DMS53 (cell line): Measurements from ENCODE around the gene SLC15A1.

Experiments
- DNase-seq: peaks from one replicate; lab custom pipeline; 2025; lab: John Stamatoyannopoulos, UW

The SLC15A1 gene

GRCh38 chr13:98751367-98751782, 1.1 kb downstream of the SLC15A1 start:
- DNase-seq = peak; percentile 6

GRCh38 chr13:98749501-98749900, 3.0 kb downstream of the SLC15A1 start:
- no peak for DNase-seq

- DNase-seq = no peak
Observed at GRCh38 chr13:98746968-98747367, 5.5 kb downstream of the SLC15A1 start.

DNA sequence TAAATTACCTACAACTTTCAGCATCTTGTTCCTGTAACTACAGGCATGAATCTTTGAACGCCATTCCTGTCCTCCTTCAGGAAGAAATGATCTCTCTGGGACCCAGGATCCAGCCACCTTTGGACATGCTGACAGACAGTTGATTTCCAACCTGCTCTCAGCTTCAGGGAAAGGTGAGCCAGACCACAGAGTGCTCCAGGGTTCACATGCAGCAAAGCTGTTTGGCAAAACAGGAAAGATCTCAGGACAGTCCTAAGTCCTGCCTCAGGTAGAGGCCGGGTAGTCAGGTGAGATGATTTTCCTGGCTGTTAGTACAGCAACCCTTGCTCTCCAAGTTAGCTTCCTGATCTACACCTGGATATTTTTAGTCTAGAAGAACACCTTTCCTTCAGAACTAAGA, 9.1 kb downstream of the SLC15A1 start:
- DNase-seq = no peak

GRCh38 chr13:98742961-98743360, 9.5 kb downstream of the SLC15A1 start:
- DNase-seq = no peak

DNA sequence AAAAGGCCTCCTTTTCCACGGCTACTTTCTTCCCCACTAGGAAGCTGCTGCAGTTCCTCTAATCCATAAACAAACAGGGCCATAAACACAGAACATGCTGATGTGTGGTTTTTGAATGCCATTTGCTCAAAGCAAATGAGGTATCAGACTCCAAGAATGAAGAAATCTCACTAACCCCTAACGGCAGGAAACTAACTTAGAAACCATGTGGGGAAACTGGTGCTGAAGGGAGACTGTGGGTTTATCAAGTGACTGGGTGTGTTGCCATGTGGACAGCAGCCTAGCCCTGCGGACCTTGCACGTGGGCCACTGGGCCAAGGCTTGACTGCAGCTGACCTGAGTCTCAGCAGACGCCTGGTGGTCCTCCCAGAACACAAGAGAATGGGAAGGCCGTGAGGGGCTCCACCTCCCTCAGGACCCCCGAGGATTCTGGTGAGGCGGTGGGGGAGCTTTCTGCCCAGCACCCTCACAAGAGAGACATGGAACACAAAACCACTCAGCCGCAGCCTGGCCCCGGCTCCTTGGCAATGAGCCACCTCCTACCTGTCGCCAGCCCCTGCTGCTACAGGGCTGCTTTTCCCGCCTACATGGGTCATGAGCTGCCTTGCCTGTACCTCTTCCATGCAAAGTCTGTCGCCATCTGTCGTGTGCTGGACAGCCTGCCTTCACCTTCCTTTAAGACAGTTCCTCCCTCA, 10.6 kb downstream of the SLC15A1 start:
- DNase-seq = no peak

DNA sequence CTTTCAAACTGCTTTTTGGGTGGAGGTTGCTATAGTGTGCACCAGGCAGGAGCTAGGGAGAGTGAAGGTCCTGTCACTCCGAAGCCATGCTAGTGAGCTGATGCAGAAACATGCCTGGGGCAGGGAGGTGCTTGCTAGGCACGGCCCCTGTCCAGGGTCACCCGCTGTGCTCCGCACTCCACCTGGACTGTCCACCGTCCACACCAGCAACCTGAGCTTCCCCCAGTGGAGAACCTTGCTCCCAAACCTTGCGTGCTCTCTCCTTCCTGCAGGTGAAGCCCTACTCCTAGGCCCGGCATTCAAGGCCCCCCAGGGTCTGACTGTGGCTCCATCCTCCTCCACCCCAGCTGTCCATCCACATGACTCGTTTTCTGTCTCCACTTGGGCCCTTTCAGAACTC, 12.3 kb downstream of the SLC15A1 start:
- DNase-seq = no peak

GRCh38 chr13:98738993-98739392, 13.5 kb downstream of the SLC15A1 start:
- no peak for DNase-seq

- no peak for DNase-seq
Observed at GRCh38 chr13:98738213-98738612, 14.3 kb downstream of the SLC15A1 start.

DNA sequence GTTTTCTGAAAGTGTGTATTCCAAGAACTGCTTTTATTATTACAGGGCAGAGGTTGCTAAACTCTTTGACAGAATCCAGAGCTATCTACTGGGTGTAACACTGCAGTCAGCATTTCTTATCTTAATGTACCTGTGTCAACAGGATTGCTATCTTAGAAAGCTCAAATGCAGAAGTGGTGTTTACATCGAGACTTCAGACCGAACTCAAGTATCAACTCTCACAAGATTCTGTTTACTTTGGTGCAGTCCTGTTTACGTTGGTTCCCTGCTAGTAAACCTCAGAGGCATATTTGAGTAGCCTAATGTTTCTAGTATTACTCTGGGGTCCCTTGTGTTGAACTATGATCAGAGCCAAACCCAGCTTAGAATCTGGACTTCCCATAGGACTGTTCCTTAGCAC, 20.5 kb downstream of the SLC15A1 start:
- DNase-seq = peak; percentile 0

DNA sequence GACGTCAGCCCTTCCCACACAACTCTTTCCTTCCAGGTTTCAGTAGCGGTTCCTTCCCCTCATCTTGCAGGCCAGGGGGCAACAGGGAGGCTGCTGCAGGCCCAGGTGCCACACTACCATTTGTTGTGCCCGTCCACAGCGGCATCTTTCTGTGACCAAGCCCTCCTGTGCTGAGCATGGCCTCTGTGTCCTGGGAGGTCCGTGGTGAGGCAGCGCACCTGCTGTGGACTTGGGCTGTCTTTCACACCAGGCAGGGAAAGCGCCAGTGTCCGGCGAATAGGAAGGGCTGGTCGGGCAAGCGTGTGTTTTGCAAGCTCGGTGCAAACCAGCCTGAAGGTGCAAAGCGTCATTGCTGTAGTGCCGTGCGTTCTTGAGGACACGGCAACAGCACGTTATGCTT, 21.4 kb downstream of the SLC15A1 start:
- no peak for DNase-seq

DNA sequence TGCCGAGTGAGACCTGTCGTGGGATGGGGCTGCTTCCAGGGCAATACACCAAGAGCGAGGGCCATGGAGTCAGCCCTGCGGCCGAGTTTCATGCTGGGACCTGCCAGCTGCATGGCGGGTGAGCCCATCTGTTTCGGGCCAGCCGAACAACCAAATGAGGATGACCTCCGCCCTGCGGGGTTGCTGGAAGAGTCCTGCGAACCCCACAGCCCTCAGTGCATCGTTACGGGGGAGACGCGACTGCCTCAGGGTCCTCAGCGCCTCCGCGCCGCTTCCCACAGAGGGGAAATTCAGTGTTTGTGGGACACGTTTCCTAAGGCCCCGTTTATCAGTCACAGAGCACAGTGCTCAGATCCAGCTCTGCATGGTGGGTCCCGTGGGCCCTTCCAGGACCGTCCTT, 22.0 kb downstream of the SLC15A1 start:
- no peak for DNase-seq

- no peak for DNase-seq
Observed at GRCh38 chr13:98729658-98730057, 22.8 kb downstream of the SLC15A1 start.

DNA sequence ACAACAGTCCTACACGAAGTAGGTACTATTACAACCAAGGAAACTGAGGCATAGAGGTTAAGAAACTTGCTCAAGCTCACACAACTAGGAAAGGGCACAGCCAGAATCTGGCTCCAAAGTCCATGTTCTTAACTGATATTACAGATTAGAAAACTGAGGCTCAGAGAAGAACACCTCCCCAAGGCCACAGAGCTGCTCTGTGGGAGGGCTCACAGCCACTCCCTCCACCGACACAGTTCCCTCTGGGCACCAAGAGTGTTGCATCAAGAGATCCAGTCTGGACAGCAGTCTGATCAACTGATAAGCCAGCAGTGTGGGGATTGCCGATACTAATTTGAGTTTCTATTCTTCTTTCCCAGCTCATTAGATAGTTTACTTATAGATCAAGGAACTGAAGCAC, 29.5 kb downstream of the SLC15A1 start:
- DNase-seq = no peak

- no peak for DNase-seq
Observed at GRCh38 chr13:98721825-98722510, 30.5 kb downstream of the SLC15A1 start.

- no peak for DNase-seq
Observed at GRCh38 chr13:98719527-98720250, 32.8 kb downstream of the SLC15A1 start.

- no peak for DNase-seq
Observed at GRCh38 chr13:98717891-98718290, 34.6 kb downstream of the SLC15A1 start.

- no peak for DNase-seq
Observed at GRCh38 chr13:98717256-98717655, 35.2 kb downstream of the SLC15A1 start.

GRCh38 chr13:98710521-98710920, 42.0 kb downstream of the SLC15A1 start:
- no peak for DNase-seq

DNA sequence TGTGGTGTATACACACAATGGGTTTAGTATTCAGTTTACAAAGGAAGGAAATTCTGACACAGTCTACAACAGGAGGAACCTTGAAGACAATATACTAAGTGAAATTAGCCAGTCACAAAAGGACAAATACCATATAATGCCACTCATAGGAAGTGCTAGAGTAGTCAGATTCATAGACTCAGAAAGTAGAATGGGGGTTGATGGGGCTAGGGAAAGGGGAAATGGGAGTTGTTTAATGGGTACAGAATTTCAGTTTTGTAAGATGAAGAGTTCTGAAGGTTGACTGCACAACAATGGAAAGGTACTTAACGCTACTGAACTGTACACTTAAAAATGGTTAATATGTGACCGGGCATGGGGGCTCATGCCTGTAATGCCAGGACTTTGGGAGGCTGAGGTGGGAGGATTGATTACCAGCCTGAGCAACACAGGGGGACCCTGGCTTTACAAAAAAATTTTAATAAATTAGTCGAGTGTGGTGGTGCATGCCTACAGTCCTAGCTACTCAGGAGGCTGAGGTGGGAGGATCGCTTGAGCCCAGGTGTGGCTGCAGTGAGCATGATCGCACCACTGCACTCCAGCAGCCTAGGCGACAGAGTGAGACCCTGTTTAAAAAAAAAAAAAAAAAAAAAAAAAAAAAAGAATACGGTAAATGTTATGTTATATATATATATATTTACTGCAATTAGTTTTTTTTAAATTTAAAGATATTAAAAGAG, 45.0 kb downstream of the SLC15A1 start:
- no peak for DNase-seq

DNA sequence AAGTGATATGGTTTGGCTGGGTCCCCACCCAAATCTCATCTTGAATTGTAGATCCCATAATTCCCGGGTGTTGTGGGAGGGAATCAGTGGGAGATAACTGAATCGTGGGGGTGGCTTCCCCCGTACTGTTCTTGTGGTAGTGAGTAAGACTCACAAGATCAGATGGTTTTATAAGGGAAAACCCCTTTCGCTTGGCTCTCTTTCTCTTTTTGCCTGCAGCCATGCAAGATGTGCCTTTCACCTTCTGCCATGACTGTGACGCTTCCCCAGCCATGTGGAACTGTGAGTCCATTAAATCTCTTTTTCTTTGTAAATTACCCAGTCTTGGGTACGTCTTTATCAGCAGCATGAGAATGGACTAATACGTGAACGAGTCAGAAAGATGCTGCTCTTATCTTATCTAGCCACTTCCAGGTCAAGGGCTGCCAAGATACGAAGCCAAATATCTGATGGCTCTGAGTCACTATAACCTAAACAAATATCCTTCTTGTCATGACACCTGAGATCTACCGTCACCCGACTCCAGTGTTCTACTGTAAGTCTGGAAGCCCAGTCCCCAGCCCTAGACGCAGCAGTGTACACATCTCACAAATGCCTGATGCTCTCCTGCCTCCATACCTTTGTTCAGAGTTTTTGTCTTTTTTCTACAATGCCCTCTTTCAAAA, 45.9 kb downstream of the SLC15A1 start:
- DNase-seq = peak; percentile 30

DNA sequence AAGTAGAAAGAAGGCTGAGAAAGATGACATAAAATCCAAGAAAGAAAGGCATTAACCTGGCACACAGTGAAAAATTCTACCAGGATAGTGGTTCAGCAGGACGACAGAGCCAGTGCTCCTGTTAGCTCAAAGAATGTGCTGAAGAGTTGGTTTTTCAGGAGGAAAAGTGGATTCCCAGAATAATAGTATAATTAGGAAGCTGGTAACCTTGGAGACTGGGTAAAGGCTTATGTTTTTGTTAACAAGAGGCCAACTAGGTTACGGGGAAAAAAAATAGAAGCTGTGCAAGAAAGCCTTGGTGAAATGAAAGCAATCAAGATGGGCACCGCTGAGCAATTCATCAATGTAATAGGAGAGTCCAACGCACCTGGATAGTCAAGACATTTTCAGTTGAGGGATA, 54.7 kb downstream of the SLC15A1 start:
- DNase-seq = no peak
